Measurements from ENCODE around the gene COL4A5. TPM values are rescaled to one million over a fixed set of nuclear protein-coding genes. Genes with fewer than 3 reads are reported as not detected.

The COL4A5 gene
- total and polyA plus RNA-seq, 2 of the 8 experiments (the other 6 are each of a cell fraction or from before 2014, with no cell fraction given), result 24.9 to 30.2 TPM

DNA sequence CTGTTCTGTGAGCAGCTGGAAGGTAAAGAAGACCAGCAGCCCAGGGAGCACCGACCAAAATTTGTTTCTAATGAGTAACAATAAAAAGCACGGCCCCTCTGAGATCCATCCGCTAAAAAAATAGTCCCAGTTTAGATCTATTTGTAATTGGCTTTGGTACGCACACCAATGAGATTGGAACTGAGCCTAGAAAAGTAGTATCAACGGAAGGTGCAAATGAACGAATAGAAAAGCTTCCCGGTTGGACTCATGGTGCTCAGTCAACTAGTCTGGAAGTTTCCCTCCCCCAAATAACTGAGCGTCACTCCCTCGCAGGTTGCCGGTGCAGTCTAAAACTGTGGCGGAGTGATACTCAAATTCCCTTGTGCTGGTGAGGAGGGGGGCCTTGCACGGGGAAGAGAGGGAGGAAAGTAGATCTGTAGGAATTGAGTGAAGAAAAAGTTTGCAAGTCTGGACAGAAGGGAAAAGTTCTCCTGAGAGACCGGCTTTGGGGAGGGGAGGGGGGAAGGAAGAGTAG is at the start of gene COL4A5 (continued):
- TF ChIP-seq BRCA1 (IDR thresholded peaks at IDR 0.05; ENCODE audit: low read depth, low read length), result no peak
- TF ChIP-seq POLR2A (IDR thresholded peaks at IDR 0.05; ENCODE audit: control extremely low read depth in 1 of 2, low read depth in 2 of 2, low read length in 2 of 2), result peak in 1 of 2 experiments; percentile 34; a peak in 2 of 3 replicates
- no peak for TF ChIP-seq RAD21 (IDR thresholded peaks at IDR 0.05 in 1 of 2, conservative IDR thresholded peaks at IDR 0.05 in 1 of 2; ENCODE audit: low read depth in 2 of 2, low read length in 2 of 2)
- peak; percentile 62 for TF ChIP-seq CHD2 (IDR thresholded peaks at IDR 0.05; ENCODE audit: low read length)
- no peak for TF ChIP-seq SIX5 (IDR thresholded peaks at IDR 0.05; ENCODE audit: low read depth, low read length)
- TF ChIP-seq RFX5 (IDR thresholded peaks at IDR 0.05; ENCODE audit: borderline replicate concordance, low read depth, low read length), result no peak
- no peak for TF ChIP-seq CEBPB (IDR thresholded peaks at IDR 0.05; ENCODE audit: low read depth, low read length)
- TF ChIP-seq TAF1 (IDR thresholded peaks at IDR 0.05; ENCODE audit: low read depth, low read length), result 0 out of 2 replicates have a peak, but pooled peaks have one; percentile 15
- TF ChIP-seq YY1 (IDR thresholded peaks at IDR 0.05; ENCODE audit: low read depth, low read length), result no peak
- peak; percentile 83 for TF ChIP-seq ASH2L (IDR thresholded peaks at IDR 0.05; ENCODE audit: low read length)
- TF ChIP-seq EZH2 (IDR thresholded peaks at IDR 0.05; ENCODE audit: low read depth, low read length, severe bottlenecking), result no peak
- no peak for TF ChIP-seq JUND (IDR thresholded peaks at IDR 0.05; ENCODE audit: low read length)
- no peak for TF ChIP-seq CTBP2 (IDR thresholded peaks at IDR 0.05; ENCODE audit: borderline replicate concordance, insufficient read depth, insufficient read length, low read length)
- TF ChIP-seq HDAC6 (IDR thresholded peaks at IDR 0.05; ENCODE audit: low read depth, low read length), result no peak
- no peak for TF ChIP-seq SIN3A (conservative IDR thresholded peaks at IDR 0.05 in 1 of 2, IDR thresholded peaks at IDR 0.05 in 1 of 2; ENCODE audit: low read depth in 1 of 2, low read length in 2 of 2)
- no peak for TF ChIP-seq CTCF (IDR thresholded peaks at IDR 0.05; ENCODE audit: control extremely low read depth in 1 of 3, insufficient read depth in 1 of 3, low read depth in 1 of 3, low read length in 3 of 3)

All from H1 (cell line).